GM18526 (cell line): Measurements from ENCODE around the gene CDH1.

ENCODE experiments used
- POLR2A ChIP-seq: IDR thresholded peaks from 3 replicates; pipeline ENCODE4 v1.6.1; 2011; ENCODE audit not compliant: insufficient read length; ENCODE audit errors: extremely low read depth

Gene CDH1

DNA sequence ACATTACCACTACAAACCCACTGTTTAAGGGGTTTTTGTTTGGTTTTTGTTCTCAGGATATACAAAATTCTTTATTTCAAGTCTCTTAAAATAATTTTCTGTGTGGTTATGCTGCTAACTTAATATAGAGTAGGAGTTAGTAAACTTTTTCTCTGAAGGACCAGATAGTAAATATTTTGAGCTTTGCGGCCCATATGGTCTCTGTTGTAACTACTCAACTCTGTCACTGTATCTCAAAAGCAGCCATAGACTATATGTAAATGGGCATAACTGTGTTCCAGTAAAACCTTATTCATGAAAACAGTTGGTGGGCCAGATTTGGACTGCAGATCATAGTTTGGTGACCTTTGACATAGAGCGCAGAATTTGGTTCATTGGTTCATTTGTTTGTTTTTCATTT, 113.4 kb downstream of the CDH1 start:
- no peak for TF ChIP-seq POLR2A

DNA sequence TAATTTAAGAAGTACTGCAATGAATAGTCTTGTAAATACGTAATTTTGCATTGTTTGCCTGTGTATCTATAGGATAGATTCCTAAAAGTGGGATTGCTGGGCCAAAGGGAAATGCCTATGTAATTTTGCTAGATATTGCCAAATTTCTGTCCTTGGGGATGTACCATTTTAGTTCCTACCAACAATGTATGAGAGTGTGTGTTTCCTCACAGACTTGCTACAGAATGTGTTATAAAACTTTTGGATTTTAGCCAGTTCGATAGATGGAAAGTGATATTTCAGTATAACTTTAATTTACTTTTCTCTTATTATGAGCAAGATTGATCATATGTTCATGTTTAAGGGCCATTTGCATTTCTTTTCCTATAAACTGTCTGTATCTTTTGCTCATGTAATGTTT, 114.5 kb downstream of the CDH1 start:
- TF ChIP-seq POLR2A = no peak

DNA sequence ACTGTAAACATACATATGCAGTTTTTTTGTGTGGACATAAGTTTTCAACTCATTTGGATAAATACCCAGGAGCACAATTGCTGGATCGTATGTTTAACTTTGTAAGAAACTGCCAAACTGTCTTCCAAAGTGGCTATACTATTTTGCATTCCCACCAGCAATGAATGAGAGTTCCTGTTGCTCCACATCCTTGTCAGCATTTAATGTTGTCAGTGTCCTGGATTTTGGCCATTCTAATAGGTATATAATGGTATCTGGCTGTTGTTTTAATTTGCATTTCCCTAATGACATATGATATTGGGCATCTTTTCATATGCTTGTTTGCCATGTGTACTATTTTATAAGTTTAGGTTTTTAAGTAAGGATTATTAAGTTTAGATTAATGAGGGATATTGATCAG, 120.4 kb downstream of the CDH1 start:
- no peak for TF ChIP-seq POLR2A

DNA sequence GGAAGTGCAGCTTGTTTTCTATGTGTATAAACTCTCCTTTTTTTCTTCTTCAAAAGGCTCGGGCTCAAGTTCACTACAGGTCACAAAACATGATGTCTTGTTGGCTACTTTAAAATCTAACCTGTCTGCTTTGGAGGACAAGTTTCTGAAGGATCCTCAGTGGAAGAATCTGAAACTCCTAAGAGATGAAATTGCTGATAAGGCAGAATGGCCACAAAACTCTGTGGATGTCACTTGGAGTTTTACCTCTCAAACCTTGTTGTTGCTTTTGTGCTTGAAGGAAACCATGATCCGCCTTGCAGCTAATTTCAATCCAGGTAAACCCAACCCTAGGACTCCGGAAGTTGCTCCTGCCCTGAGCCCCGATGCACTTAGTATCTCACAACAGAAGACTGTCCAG, 122.7 kb downstream of the CDH1 start:
- no peak for TF ChIP-seq POLR2A

DNA sequence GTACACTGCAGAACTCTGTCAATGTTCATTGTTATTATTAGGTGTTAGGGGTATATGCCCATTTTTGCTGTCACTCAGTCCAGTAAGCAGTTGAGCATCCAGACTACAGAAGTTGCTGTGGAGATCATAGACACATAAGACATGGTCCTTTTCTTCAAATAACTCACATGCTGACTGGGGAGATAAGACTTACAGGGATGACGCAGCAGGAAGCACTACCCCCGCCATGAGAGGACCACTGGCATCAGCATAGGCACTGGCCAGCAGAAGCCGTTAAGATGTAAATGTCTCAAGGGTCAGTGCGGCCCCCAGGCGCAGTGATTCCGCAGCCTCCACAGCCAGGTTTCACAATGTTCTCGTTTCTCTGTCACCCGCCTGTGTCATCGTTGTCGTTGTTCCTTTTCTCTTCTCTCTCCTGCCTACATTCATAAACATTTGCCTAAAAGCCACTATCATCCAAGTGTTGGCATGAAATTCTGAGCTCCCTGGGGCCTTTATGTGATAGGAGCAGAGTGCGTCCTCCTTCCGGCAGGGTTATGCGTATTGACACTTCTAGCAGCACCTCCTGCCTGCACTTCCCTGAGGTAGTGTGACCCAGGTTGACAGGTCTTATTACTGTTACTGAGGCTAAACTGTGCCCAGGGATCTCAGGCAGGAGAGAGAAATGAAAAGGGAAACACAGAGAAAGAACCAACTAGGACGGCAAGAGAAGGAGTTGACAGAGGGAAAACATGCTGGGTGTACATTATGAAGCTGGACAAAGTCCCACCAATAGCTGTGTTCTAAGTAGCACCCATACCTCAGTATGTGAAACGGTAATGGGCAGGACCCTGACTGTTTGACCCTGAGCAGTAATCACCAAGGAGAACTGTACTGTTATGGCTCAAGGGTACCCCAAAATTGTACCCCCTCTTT, 124.1 kb downstream of the CDH1 start:
- no peak for TF ChIP-seq POLR2A

DNA sequence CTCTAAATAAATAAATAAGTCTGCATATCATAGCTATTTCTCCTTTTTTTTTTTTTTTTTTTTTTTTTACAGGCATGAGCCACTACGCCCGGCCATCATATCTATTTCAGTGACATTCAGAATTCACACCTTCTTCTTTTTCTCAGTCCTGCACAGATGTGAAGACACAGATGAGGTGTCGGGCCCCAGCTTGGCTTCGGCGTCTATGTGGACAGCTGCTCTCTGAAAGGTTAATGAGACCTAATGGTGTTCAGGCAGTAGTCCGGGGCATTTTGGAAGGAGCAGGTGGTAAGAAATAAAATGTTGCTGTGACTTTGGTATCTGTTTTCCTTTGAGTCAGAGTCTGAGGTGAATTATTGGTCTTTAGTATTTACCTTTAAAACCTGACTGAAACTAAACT, 129.8 kb downstream of the CDH1 start:
- no peak for TF ChIP-seq POLR2A

DNA sequence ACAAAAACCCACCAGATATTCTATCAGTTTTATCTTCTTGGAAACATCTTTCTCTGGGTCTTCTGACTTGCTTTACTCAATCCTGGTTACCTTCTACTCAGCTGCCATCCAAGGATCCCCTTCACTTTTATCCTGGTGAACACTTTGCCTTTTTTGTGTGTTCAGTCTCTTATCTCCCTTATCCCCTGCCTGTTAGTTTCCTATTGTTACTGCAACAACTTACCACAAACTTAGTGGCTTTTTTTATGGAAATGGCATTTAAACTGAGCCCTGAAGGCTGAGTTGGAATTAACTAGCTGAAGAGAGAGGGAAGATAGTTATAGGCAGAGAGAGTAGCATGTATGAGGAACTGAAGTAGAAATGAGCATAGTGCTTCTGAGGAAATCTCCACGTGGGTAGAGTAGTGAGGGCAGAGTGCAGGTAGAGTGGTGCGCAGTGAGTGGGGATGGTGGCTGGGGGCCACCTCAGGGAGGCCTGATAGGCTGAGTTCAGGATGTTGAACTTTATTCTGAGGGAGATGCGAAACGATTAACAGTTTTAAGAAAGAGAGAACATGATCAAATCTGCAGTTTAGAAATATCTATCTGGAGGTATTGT, 132.5 kb downstream of the CDH1 start:
- TF ChIP-seq POLR2A = no peak

DNA sequence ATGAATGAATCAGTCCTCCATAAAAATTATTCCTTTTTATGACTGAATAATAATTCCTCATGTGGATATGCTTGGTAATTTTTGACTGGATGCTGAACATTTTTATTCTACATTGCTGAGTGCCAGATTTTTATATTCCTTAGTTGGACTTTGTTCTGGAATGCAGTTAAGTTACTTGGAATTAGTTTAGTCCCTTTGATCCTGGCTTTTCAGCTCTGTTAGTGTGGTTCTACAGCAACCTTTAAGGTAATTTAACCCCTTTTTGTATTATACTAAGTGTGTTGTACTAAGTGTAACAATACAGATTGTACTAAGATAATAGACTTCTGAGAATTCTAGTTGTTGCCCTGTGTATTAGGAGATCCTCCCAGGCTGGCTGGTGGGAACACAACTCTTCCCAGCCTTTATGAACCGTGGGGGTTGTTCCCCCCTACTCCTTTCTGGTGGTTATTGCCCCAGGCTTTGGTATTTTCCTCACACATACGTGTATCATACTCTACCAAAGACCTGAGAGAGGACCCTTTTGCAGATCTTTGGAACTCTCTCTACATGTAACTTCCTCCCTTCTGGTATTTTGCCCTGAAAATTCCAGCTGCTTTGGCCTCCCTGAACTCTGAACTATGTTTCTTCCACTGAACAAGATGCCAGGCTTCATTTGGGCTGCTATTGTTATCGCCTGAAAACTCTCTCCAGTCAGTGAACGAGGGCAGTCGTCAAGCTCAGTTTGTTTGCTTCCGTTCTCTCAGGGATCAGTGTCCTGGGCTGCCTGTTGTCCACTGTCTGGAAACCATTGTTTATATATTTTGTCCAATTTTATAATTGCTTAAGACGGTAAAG, 136.8 kb downstream of the CDH1 start:
- no peak for TF ChIP-seq POLR2A

DNA sequence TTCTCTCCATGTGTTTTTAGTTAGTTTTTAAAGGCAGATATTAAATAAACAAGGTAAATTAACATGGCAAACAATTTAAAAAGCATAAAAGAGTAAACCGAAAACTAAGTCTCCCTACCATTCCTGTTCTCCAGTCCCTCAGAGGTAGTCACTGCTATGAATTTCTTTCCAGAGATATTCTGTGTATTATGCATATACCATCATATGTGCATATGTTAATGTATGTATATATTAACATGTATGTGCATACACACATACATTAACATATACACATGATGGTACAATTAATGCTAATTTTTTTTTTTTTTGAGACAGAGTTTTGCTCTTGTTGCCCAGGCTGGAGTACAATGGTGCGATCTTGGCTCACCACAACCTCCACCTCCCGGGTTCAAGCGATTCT, 138.8 kb downstream of the CDH1 start:
- no peak for TF ChIP-seq POLR2A

DNA sequence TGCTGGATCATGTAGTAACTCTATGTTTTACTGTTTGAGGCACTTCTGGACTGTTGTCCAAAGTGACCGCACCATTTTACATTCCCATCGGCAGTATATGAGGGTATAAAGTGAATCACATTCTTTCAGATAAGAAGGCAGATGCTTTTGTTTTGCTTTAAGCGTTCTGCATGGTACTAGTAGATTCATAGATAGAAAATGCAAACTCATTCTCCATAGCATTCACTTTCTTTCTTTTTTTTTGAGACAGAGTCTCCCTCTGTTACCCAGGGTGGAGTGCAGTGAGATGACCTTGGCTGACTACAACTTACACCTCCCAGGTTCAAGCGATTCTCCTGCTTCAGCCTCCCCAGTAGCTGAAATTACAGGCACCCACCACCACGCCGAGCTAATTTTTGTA, 146.6 kb downstream of the CDH1 start:
- TF ChIP-seq POLR2A = no peak

DNA sequence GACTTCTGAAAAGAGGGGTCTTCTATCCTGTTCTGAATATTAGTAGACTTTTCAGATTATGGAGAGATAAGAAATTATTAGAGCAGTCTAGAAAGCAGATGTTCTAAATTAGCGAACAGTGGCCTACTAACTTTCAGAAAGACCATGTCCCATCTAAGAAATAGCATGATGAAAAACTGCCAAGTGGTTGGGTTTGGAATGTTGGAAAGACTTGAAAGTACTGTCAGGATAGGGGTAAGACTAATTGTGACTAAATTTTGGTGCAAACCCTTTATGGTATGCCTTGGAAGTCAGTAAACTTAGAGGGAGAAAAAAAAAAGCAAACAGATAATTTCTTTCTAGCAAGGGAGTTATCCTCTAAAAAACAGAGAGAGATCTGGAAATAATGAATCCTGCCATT, 147.3 kb downstream of the CDH1 start:
- TF ChIP-seq POLR2A = no peak
